CD4-positive, alpha-beta T cell (primary cell): ENCODE measurements around the gene PEG3. TPM values are rescaled to one million over a fixed set of nuclear protein-coding genes. Genes with fewer than 3 reads are reported as not detected.

Experiments used
- ATAC-seq: fragments of 200-7000 bp; cut with Tn5 transposase; one replicate; pipeline ENCODE4 v1.10.0; 2022; ENCODE audit warnings: mild to moderate bottlenecking; ENCODE audit not compliant: poor library complexity
- CTCF ChIA-PET: fragments of 350-600 bp; sonication (Branson Sonifier 250); formaldehyde crosslinking; loops from one replicate; lab custom pipeline; 2021; ENCODE audit warnings: antibody characterized with exemption, inconsistent platforms; lab: Charles Lee
- POLR2A ChIA-PET: fragments of 350-600 bp; sonication (Branson Sonifier 250); formaldehyde crosslinking; loops from one replicate; lab custom pipeline; 2021; ENCODE audit warnings: antibody characterized with exemption, inconsistent platforms; lab: Charles Lee
- DNase-seq, 14 experiments: peaks; one replicate each; pipeline ENCODE4 v3.0.0-alpha.2; 2013 to 2020; ENCODE audit warnings: mixed read lengths in 2 of 14
- H3K27ac ChIP-seq, 2 donors: one replicate each; pipeline versions ENCODE4 v1.5.1 to v1.7.0; 2013; ENCODE audit warnings: low read length in 2 of 2, low read depth in 1 of 2, mild to moderate bottlenecking in 1 of 2
- H3K27me3 ChIP-seq, 2 experiments: 1 replicate in 1 of 2; 2 replicates in 1 of 2; pipeline versions ENCODE4 v1.6.1 to v1.7.0; 2013; ENCODE audit warnings: low read length in 2 of 2, control low read depth in 1 of 2, mild to moderate bottlenecking in 1 of 2, moderate library complexity in 1 of 2; ENCODE audit not compliant: insufficient read depth in 2 of 2, control insufficient read depth in 1 of 2
- H3K36me3 ChIP-seq: one replicate; pipeline ENCODE4 v1.6.1; 2013; ENCODE audit warnings: low read length, control low read depth; ENCODE audit not compliant: insufficient read depth
- H3K4me1 ChIP-seq: one replicate; pipeline ENCODE4 v1.6.1; 2013; ENCODE audit warnings: low read length, control low read depth; ENCODE audit not compliant: insufficient read depth
- H3K4me3 ChIP-seq: one replicate; pipeline ENCODE4 v1.5.1; 2013; ENCODE audit warnings: mild to moderate bottlenecking, low read length, moderate library complexity
- H3K9me3 ChIP-seq, 2 experiments: 1 replicate in 1 of 2; 2 replicates in 1 of 2; pipeline versions ENCODE4 v1.6.1 to v1.7.0; 2013; ENCODE audit warnings: low read length in 2 of 2, mild to moderate bottlenecking in 2 of 2, control low read depth in 1 of 2, moderate library complexity in 1 of 2; ENCODE audit not compliant: control insufficient read depth in 1 of 2, insufficient read depth in 1 of 2
- H3K27ac Mint-ChIP-seq: one replicate; pipeline ENCODE4 v1.8.0; 2020; ENCODE audit warnings: mixed read lengths
- H3K27me3 Mint-ChIP-seq: one replicate; pipeline ENCODE4 v1.8.0; 2021; ENCODE audit warnings: mixed read lengths
- H3K36me3 Mint-ChIP-seq: one replicate; pipeline ENCODE4 v1.8.0; 2021; ENCODE audit warnings: low read depth, mixed read lengths
- H3K4me1 Mint-ChIP-seq: one replicate; pipeline ENCODE4 v1.8.0; 2021; ENCODE audit warnings: low read depth, mixed read lengths
- H3K4me3 Mint-ChIP-seq: one replicate; pipeline ENCODE4 v1.8.0; 2020; ENCODE audit warnings: mild to moderate bottlenecking, mixed read lengths
- H3K9me3 Mint-ChIP-seq: one replicate; pipeline ENCODE4 v1.8.0; 2020; ENCODE audit warnings: mixed read lengths
- intact Hi-C, 2 experiments: fragments of 100-400 bp; cut with DNase I in 1 of 2; cut with micrococcal nuclease in 1 of 2; formaldehyde crosslinking; loops; one replicate each; pipeline versions ENCODE4 v1.15.1 to v1.9.0; 2023 to 2025; cut with DNase I, micrococcal nuclease
- total RNA-seq, 174 experiments: library from RNA in 2 of 174; stranded (reverse) in 2 of 174; gene quantifications; one replicate each; pipeline ENCODE4 v1.2.3 and lab custom pipeline; 2021 to 2026
- TF ChIP-seq, protein P1 (sequence below): fragments of 200-600 bp; IDR thresholded peaks from one replicate; pipeline ENCODE4 v1.8.0; 2022; ENCODE audit warnings: antibody characterized with exemption, mild to moderate bottlenecking

The PEG3 gene
- total RNA-seq, 2 experiments from 2014 or later: 0.06 TPM; not detected in 1

DNA sequence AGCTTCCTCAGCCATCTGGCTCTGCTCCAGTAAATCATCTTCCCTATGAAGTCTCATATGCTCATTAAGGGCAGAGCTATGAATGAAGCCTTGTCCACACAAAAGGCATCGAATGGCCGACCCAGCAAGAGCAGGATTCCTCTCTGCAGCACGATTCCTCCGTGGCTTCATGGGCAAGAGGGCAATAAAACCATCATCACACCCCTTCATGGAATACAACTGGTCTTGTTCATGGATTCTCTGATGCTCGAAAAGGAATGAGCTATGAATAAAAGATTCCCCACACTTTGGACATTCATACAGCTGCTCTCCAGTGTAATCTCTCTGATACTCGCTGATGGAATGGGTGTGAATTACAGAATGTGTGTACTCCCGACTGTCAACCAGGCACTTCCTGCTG is 25.9 kb downstream of the PEG3 start:
- Histone ChIP-seq H3K4me1 (no peaks in the 10 kb centered on the region), H3K9me3 (peaks cover 16% of the 10 kb centered on the region in 2 experiments), H3K4me3 (no peak overlapping the region), H3K36me3 (no peaks in the 10 kb centered on the region), H3K27me3 (no peaks in the 10 kb centered on the region), H3K27ac (no peak overlapping the region)
- CTCF ChIA-PET: no interaction called here
- POLR2A ChIA-PET: no interaction called here
- Mint-ChIP-seq H3K4me1 (no peaks in the 10 kb centered on the region), H3K36me3 (peaks cover 4% of the 10 kb centered on the region), H3K27me3 (no peaks in the 10 kb centered on the region), H3K9me3 (peaks cover 29% of the 10 kb centered on the region), H3K27ac (no peak overlapping the region), H3K4me3 (no peak overlapping the region)
- intact Hi-C loops: no loop called here
- DNase-seq: no peak
- TF ChIP-seq, protein P1, sequence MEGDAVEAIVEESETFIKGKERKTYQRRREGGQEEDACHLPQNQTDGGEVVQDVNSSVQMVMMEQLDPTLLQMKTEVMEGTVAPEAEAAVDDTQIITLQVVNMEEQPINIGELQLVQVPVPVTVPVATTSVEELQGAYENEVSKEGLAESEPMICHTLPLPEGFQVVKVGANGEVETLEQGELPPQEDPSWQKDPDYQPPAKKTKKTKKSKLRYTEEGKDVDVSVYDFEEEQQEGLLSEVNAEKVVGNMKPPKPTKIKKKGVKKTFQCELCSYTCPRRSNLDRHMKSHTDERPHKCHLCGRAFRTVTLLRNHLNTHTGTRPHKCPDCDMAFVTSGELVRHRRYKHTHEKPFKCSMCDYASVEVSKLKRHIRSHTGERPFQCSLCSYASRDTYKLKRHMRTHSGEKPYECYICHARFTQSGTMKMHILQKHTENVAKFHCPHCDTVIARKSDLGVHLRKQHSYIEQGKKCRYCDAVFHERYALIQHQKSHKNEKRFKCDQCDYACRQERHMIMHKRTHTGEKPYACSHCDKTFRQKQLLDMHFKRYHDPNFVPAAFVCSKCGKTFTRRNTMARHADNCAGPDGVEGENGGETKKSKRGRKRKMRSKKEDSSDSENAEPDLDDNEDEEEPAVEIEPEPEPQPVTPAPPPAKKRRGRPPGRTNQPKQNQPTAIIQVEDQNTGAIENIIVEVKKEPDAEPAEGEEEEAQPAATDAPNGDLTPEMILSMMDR: no peak
- ATAC-seq: no peak

DNA sequence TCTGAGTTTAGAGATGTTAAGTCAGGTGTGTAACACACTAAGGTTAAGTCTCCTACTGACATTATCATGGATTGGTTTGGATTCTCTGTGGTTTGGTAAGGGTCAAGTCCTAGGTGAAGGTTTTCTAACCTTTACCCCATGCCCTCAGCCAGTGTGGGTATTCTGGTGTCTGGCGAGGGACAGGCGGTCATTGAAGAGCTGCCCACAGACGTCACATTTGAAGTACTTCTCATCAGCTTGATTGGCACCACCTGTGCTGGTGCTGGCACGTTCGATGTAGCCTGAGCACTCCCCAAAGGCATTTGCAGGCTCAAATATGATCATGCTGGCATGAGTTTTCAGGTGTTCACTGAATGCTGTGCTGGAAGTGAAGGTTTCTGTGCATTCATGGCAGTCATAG is 27.0 kb downstream of the PEG3 start:
- CTCF ChIA-PET: no interaction called here
- TF ChIP-seq, protein P1: no peak
- Mint-ChIP-seq H3K9me3 (peaks cover 29% of the 10 kb centered on the region), H3K27me3 (no peaks in the 10 kb centered on the region), H3K27ac (no peak overlapping the region), H3K4me3 (no peak overlapping the region), H3K36me3 (peaks cover 4% of the 10 kb centered on the region), H3K4me1 (no peaks in the 10 kb centered on the region)
- H3K4me1 ChIP-seq: no peaks in the 10 kb centered on the region
- DNase-seq (no peak), ATAC-seq (no peak)
- no peaks in the 10 kb centered on the region for H3K36me3 ChIP-seq
- H3K27ac ChIP-seq: no peak overlapping the region
- no peak overlapping the region for H3K4me3 ChIP-seq
- POLR2A ChIA-PET: no interaction called here
- no peaks in the 10 kb centered on the region for H3K27me3 ChIP-seq
- intact Hi-C loops: no loop called here
- peaks cover 9 to 16% of the 10 kb centered on the region in 2 experiments for H3K9me3 ChIP-seq

DNA sequence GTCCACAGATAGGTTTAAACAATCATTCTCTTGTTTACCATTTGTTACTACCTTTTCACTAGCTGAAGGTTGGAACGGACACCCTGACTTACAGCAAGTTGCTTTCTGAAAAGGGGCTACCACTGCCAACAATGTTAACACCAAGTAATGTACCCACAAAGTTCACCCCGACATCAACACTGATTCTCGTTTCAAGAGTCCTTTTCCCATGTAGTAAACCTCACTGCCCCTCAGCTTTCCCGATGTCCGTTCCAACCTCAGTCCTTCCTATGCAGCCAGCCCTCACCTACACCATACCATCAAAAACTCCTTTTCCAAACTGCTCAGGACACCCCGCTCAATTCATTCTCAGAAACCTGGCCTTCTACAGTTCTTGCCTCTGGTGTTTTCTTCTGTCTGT is 29.0 kb downstream of the PEG3 start:
- H3K27ac Mint-ChIP-seq: no peak overlapping the region
- no peak overlapping the region for H3K4me3 Mint-ChIP-seq
- Histone ChIP-seq H3K27ac (no peak overlapping the region), H3K4me1 (no peaks in the 10 kb centered on the region), H3K4me3 (no peak overlapping the region), H3K9me3 (peaks cover 13% of the 10 kb centered on the region in 2 experiments), H3K27me3 (no peaks in the 10 kb centered on the region), H3K36me3 (no peaks in the 10 kb centered on the region)
- peaks cover 25% of the 10 kb centered on the region for H3K9me3 Mint-ChIP-seq
- ChIA-PET CTCF (no interaction called here), POLR2A (no interaction called here)
- DNase-seq (no peak), ATAC-seq (no peak)
- no peaks in the 10 kb centered on the region for H3K4me1 Mint-ChIP-seq
- intact Hi-C loops: no loop called here
- no peaks in the 10 kb centered on the region for H3K36me3 Mint-ChIP-seq
- H3K27me3 Mint-ChIP-seq: no peaks in the 10 kb centered on the region
- TF ChIP-seq, protein P1: no peak
